ENCODE results near the gene ROR2. TPM values are rescaled to one million over a fixed set of nuclear protein-coding genes. Genes with fewer than 3 reads are reported as not detected.

Gene ROR2
- total RNA-seq, 1 donor from 2014 or later, result 0.18 TPM

GRCh38 chr9:91948597-91949391 is 1.2 kb downstream of the ROR2 start:
- intact Hi-C loops (cut with micrococcal nuclease), result loop anchor here (2.0 kb wide), 1 partner anchor 42 kb away; no protein-coding TSS in a partner anchor

GRCh38 chr9:91948101-91948596 is 1.9 kb downstream of the ROR2 start:
- intact Hi-C loops (cut with micrococcal nuclease), result loop anchor here (2.0 kb wide), 1 partner anchor 41 kb away; no protein-coding TSS in a partner anchor

GRCh38 chr9:91946653-91947488 is 3.2 kb downstream of the ROR2 start:
- intact Hi-C loops (cut with micrococcal nuclease), result no loop called here

- intact Hi-C loops (cut with micrococcal nuclease), result no loop called here
Observed at GRCh38 chr9:91946196-91946595, 3.8 kb downstream of the ROR2 start.

GRCh38 chr9:91945277-91946085 is 4.5 kb downstream of the ROR2 start:
- intact Hi-C loops (cut with micrococcal nuclease), result no loop called here

GRCh38 chr9:91944711-91945110 is 5.3 kb downstream of the ROR2 start:
- intact Hi-C loops (cut with micrococcal nuclease), result no loop called here

GRCh38 chr9:91943478-91944470 is 6.3 kb downstream of the ROR2 start:
- intact Hi-C loops (cut with micrococcal nuclease), result no loop called here

- intact Hi-C loops (cut with micrococcal nuclease), result no loop called here
Observed at GRCh38 chr9:91942201-91942600, 7.8 kb downstream of the ROR2 start.

GRCh38 chr9:91939978-91940377 is 10.1 kb downstream of the ROR2 start:
- intact Hi-C loops (cut with micrococcal nuclease), result no loop called here

- intact Hi-C loops (cut with micrococcal nuclease), result no loop called here
Observed at GRCh38 chr9:91937727-91938126, 12.3 kb downstream of the ROR2 start.

GRCh38 chr9:91937056-91937455 is 13.0 kb downstream of the ROR2 start:
- intact Hi-C loops (cut with micrococcal nuclease), result no loop called here

- intact Hi-C loops (cut with micrococcal nuclease), result no loop called here
Observed at GRCh38 chr9:91935805-91936514, 14.1 kb downstream of the ROR2 start.

- intact Hi-C loops (cut with micrococcal nuclease), result no loop called here
Observed at GRCh38 chr9:91935066-91935749, 14.8 kb downstream of the ROR2 start.

- intact Hi-C loops (cut with micrococcal nuclease), result no loop called here
Observed at GRCh38 chr9:91934654-91935053, 15.4 kb downstream of the ROR2 start.

GRCh38 chr9:91933556-91934352 is 16.3 kb downstream of the ROR2 start:
- intact Hi-C loops (cut with micrococcal nuclease), result no loop called here

GRCh38 chr9:91930475-91930874 is 19.6 kb downstream of the ROR2 start:
- intact Hi-C loops (cut with micrococcal nuclease), result no loop called here

- intact Hi-C loops (cut with micrococcal nuclease), result no loop called here
Observed at GRCh38 chr9:91929331-91929730, 20.7 kb downstream of the ROR2 start.

GRCh38 chr9:91927922-91928510 is 22.0 kb downstream of the ROR2 start:
- intact Hi-C loops (cut with micrococcal nuclease), result no loop called here

All from T-helper 2 cell treated with Interferon-gamma antibody and Interleukin-4, amounts not matched to agents 100 ng/mL and 5 ng/mL, for 36 hours (primary cell).